GM21528 (cell line): ENCODE measurements around the gene LRRC61.

Source experiments
- ATAC-seq: cut with Tn5 transposase; IDR thresholded peaks from one replicate; pipeline ENCODE4 v1.9.1; 2021; ENCODE audit warnings: mild to moderate bottlenecking, moderate library complexity; ENCODE audit not compliant: unreplicated experiment, low FRiP score

The LRRC61 gene

DNA sequence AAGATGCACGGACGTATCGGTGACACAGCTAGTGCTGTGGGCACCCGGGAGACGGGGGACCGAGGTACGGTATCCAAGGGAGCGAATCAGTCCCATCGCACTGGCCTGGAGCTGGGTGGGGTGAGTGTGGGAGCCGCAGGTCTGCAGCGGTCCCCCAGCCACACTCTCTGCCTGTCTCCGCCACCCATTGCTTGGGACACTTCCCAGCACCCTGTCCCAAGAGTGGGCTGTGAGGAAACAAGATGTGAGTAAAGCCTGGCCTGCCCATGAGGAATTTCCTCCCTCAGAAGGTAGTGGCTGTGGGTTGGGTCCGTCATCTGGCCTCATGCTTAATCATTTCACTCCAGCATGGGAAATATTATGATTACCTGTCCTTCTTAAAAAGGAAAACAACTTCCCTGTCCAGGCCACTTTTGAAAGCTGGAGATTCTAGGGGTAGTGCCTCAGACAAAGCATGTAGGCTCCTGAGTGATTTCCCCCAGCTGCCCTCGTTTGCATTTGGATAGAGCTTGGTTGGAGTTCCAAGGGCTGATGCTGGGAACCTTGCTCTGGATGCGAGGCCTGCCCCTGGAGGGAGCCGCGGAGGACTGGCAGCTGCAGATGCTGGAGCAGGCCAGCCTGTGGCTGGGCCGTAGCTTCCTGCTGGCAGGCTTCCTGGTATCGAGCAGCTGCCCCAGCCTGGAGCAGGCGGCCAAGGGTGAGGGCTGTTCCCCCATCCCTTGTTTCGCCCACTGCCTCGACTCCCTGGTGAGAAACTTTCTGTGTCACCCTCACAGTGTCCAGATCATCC is 6.4 kb downstream of the LRRC61 start:
- ATAC-seq, result no peak

DNA sequence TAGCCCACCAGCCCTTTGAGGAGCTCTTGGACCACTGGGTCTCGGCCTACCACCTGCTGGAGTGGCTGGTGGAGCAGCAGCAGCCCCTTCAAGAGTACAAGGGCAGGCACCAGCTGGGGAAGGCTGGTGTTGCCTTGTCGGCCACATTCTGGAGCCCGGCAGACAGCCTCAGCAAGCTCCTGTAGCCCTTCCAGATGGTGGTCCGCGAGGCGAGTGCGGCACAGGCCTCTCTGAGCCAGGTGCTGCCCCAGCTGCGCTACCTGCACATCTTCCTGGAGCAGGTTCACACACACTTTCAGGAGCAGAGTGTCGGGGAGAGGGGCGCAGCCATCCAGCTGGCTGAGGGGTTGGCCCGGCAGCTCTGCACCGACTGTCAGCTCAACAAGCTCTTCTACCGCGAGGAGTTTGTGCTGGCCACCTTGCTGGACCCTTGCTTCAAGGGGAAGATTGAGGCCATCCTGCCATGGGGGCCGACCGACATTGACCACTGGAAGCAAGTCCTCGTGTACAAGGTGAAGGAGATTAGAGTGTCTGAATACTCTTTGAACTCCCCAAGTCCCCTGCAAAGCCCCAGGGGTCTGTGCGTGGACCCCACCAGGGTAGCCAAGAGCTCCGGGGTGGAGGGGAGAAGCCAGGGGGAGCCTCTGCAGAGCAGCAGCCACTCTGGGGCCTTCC is 7.2 kb downstream of the LRRC61 start:
- no peak for ATAC-seq

DNA sequence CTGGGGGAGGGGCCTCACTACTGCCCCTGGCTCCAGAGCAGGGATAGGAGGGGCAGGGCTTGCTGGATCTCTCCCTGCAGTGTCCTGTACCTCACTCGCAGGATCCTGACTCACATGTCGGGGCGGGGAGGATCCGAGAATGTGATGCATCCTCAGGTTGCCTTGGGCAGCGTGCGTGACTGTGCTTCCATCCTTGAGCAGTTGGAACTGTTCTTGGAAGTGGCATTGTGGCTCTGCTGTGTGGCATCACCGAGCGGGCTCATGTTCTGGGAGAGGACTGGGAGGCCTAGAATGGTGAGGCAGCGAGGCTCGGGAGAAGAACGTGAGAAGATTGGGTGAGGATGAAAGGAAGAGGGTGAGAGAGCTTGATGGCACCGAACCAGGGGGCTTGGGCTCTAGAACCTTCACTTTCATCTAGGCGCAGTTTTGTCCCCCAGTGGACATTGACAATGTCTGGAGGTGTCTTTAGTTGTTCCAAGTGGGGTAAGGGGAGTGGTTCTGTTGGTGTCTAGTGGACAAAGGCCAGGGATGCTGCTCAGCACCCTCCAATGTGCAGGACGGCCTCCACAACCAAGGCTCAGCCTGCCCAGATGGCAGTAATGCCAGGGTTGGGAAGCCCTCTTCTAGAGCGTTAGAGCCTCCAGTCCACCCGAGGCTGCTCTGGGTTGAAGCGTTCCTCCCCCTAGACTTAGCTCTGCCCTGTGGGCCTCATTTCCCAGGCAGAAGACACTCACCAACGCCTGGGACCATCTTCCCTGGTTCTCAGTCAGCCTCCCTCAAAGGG is 9.9 kb downstream of the LRRC61 start:
- ATAC-seq, result no peak

DNA sequence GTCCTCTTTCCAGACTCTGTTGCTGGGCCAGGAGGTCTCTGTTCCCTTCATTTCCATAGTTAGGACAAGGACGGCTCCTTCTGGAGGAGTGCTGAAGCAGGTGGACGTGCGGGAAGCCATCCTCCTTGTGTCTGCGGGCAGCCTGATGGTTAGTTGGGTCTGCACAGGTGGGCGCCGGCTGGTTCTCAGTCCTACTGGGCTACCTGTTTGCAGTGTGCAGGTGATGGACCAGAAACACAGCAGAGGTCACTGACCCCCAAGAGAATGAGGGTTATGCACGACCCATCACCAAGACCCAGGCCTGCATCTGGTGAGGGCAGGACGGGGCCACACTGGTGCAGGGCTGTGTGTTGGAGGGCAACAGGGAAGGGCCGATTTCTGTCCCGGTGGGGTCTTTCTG is 10.5 kb downstream of the LRRC61 start:
- ATAC-seq, result no peak

DNA sequence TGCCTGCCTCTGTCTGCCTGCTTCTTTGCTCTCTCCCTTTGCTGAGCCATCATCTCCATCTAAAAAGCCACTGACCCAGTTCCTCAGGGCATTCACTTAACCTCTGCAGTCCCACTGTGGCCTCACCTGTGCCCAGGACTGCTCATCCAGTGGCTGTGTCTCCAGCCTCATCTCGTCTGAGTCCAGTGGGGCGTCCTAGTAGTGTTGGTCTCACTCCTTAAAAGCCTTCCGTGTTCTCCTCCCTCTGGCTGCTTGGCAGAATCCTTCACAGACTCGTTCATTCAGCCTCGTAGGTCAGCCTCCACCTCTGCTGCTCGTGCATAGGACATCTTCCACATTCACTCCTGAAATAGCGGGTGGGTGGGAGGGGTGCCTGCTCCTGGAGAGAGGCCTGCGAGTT is 11.0 kb downstream of the LRRC61 start:
- no peak for ATAC-seq

DNA sequence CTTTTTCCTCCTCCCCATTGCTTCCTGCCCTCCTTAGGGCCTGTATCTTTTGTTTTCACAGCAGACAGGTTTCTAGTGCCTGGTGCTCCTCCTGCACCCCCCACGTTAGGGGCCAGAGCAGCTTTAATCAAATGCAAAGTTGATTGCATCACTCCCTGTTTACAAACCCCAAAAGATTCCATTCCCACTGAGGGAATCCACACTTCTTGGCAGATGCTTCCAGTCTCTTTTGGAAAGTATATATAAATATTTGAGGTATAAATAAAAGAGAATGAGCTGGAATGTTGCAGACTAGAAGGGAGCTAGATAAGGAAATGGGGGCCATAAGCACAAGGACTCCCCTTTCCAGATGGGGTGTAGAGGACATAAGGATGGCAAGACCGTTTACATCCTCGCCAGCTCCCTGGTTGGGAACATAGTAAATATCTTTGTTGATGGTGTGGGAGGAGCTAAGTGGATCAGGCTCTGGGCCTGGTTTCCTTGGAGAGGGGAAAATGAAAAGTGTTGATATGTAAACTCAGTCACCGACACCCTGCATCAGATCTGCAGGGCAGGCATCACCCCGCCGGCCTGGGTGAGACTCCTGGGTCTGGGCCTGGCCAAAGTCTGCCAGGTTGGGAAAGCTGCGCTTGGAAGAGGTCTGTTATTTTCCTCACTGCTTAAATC is 12.1 kb downstream of the LRRC61 start:
- no peak for ATAC-seq

DNA sequence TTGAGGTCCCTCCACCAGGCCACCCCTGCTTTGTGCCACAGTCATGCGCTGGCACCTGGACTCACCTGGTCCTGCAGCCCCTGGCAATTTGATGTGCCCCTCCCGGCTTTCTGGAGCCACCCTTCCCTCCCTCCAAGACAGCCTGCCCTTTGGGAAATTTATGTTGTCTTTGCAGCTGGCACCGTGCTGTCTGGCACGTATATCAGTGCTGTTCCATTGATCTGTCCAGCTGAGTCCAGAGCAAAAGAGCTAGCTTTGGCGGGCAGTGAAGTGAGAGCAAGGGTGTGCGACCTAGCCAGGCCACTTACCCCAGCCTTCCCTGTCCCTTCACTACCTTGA is 12.6 kb downstream of the LRRC61 start:
- ATAC-seq, result no peak

DNA sequence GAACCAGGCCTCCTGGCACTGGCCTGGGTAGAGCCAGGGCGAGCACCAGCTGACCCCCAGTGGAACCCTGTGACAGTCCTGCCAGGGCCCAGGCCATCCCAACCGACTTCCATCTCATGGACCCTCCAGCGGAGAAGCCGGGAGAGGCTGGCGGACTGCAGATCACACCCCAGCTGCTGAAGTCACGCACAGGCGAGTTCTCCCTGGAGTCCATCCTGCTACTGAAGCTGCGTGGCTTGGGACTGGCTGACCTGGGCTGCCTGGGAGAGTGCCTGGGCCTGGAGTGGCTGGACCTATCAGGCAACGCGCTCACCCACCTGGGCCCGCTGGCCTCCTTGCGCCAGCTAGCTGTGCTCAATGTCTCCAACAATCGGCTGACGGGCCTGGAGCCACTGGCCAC is 13.6 kb downstream of the LRRC61 start:
- no peak for ATAC-seq

DNA sequence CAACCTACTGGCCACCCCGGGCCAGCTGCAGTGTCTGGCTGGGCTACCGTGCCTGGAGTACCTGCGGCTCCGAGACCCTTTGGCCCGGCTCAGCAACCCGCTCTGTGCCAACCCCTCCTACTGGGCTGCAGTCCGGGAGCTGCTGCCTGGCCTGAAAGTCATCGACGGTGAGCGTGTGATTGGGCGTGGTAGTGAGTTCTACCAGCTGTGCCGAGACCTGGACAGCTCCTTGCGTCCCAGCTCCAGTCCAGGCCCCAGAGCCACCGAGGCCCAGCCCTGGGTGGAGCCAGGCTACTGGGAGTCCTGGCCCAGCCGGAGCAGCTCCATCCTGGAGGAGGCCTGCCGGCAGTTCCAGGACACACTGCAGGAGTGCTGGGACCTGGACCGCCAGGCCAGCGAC is 14.0 kb downstream of the LRRC61 start:
- ATAC-seq, result no peak

DNA sequence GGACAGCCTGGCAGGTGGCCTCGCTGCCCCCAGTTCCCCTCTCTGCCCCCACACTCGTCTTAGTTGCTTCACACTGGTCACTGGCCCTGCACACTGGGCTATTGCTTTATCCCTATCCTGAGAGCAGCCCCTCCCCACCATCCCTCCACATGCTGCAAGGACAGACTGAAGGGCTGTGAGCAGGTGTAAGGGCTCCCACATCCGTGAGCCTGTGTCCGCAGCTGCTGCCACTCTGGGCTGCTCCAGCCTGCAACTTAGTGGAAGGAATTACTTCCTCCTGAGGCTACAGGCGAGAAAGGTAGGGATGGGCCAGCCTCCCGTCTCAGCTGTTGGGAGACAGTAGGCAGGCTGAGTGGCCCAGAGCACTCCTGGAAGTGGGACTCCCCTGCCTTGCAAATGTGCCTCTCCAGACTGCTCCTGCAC is 14.5 kb downstream of the LRRC61 start:
- no peak for ATAC-seq

DNA sequence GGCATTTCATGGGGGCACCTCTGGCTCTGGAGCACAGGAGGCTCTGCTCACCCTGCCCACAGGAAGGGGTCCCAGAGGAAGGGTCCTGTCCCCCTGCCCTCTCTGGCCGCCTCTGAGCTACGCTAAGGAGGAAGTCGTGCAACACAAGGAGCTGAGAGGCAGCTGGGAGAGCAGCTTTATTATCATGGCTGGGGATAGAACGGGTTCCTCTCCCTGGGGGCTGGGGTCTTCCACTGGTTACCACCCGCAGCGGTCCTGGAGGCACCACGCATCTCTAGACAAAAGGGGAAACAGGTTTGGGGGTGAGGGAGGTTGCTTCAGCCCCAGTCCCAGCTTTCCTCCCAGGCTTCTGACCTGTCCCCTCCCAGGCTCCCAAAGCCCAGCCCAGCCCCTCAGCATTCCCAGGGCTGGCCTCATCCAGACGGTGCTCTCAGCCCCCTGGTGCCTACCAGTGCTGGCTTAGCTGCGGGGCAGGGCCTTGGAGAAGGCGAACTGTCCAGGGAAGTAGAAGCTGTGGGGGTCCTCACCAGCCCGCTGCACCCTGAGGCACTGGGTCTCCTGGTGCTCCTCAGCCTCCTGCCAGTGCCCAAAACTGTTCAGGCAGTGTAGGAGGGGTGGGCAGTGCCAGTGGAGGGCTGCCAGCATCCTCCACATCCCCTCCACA is 15.1 kb downstream of the LRRC61 start:
- ATAC-seq, result no peak

DNA sequence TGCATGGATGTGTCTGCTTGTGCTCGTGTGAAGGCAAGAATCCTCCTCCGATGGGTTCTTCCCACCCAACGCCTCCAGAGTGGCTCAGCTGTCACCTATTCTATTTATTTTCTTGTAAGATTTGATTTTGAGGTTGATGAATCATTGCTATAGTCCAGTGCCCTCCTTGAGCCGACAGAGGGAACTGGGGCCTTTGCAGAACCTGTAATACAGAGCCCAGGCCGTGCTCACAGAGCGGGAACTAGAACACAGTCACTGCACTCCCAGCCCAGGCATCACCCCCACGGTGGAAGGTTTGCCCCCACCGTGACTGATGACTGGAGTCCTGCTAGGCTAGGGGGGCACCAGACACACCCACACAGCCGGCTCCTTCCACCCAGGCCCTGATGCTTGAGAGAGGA is 16.3 kb downstream of the LRRC61 start:
- no peak for ATAC-seq

DNA sequence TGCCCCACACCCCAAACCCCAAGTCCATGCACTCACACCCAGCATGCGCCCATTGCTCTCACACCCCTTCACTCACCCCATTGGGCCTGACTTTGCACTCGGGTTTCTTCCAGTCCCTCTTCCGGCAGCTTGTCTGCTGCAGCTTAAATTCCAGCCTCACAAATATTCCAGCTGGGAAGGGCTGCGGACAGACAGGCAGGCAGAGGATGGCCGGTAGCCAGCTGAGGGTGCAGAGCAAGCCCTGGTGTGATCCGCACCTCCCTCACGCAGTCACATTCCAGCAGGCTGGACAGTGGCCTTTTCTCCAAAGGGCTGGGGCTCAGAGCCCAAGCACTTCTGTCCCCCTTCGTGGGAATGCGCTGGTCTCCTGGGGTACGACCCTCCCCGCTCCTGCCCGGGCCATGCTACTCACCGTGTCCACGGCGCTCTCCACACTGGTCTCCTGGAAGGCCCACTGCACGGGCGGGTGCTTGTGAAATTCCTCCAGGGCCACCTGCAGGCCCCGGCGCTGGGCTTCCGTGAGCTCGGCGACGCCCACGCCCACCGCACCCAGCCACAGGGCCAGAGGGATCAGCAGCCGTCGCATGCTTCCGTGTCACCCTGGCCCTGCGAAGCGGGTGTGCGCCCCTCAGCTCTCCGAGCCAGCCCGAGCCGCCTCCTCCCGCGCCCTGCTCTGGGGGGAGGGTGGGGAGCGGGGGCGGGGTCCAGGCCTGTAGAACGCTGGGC is 17.0 kb downstream of the LRRC61 start:
- no peak for ATAC-seq

DNA sequence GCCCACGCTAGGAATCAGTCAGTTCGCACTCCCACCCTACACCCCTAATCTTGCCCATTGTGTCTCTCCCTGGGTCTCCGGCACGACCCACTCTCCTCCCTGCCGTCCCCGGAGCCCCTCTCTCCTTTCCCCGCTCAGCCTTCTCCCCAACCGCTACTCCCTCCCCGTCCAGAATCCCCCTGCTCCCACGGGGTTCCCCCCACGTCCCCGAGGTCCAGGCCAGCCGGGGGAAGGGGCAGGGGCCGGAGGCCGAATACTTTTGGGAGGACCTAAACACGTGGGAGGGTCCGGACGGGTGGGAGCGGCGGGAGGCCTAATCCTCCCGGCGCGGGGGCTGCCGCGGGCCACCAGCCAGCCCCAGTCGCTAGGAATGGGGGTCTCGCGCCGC is 17.7 kb downstream of the LRRC61 start:
- ATAC-seq, result no peak

DNA sequence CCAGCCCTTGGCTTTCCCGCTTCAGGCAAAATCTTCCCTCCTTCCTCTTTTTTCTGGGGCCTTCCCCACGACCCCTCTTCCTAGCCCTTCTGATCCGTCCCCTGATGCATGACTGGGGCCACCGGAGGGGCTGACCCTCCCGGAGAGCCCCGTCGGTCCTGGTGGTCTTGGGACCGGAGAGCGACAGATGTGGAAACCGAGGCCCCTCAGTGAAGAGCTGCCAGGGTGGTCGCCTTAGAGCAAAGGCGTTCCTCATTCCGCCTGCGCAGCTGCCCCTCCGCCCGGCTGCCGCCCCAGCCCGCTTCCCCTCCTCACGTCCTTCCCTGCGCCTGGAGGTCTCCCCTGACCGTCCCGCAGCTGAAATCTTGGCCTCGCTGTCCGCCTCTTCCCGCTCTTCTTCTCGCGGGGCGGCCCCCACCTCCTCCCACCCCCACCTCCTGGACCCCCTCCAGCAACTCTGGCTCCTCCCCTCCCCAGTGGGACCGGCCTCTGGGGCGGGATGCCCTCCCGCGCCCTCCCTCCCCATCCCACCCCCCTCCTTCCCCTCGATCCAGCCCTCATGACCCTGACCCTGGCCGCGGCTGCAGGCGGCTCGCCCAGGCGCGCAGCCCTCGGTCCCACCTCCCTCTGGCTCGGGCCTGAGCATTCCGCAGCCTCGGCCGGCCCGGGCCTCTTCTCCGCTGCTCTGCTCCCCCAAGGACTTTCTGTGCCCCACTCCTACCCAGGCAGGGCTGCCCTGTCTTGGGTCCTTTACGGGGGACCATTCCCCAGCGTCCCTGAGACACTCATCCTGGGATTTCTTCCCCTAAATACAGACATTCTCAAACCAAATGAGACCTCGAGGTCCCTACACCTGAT is 18.3 kb downstream of the LRRC61 start, which contains the start of gene RARRES2:
TSS of gene RARRES2 (minus strand) at position 367 of the 858 bp plus-strand sequence. CDS start 1,020 bp downstream, outside the sequence.
- no peak for ATAC-seq

DNA sequence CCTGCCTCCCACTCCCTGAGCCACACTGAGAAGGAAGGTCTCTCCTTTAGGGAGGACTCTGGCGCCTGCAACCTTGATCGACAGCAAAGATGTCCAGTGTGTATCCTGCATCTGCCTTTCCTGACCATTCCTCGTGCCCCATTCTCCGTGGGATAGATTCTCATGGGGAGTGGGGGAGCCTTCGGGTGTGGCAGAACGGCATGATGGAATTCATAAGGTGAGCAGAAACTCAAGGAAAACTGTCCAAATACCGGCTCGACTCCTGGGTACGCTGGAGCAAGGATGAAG is 18.9 kb downstream of the LRRC61 start:
- no peak for ATAC-seq

DNA sequence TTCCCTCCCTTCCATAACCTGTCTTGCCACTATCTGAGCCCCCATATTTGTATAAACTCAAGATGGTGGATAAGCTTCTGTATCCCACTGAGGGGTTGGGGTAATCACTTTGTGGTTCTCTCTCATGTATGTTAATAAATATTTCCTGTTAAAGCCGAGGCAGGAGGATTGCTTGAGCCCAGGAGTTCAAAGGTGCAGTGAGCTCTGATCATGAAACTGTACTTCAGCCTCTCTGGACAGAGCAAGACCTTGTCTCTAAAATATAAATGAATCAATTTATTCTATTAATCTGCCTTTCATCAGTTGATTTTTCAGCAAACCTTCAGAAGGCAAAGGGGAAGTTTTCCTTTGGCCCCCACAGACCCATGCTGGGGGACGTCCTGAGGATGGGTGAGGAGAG is 20.1 kb downstream of the LRRC61 start:
- ATAC-seq, result no peak

DNA sequence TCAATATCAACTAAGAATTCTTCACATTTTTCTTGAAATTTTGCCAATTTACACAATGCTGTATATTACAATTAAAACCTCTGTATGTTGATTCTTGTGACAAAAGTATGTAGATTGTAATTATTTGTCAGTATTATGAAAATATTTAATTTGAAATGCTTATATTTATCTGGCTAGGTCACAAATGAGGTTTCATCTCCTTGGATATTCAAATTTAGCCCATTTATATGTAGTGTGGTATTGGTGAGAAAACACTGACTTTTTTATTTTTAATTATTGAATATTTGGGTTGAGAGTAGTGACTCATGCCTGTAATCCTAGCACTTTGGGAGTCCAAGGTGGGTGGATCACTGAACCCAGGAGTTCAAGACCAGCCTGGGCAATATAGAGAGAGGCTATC is 21.1 kb downstream of the LRRC61 start:
- no peak for ATAC-seq

DNA sequence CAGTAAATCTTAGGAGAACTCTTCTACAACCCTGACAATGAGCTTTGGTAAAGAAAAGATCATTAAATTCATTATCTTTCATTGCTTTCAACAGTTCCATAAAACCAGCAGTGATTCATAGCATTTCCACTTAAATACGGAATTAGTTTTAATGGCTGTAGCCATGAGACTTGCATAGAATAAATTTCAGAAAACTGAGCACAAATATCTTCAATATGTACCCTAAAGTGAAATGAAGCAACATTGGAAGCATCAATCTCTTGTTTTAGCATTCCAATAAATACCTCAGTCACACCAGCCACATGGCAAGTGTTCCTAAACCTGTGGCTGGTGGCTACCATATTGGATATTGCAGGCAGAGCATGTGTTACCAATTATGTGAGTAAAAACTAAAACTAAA is 21.9 kb downstream of the LRRC61 start:
- no peak for ATAC-seq
